Endodermal cell (in vitro differentiated cells): ENCODE data around the gene ANAPC7. TPM values are rescaled to one million over a fixed set of nuclear protein-coding genes. Genes with fewer than 3 reads are reported as not detected.

Experiments
- DNase-seq: peaks from one replicate; pipeline ENCODE4 v3.0.0-alpha.2; 2017
- H3K27ac ChIP-seq: 2 replicates; pipeline ENCODE4 v1.5.1; 2013; ENCODE audit warnings: mild to moderate bottlenecking, low read depth, low read length, moderate library complexity
- H3K27me3 ChIP-seq: 2 replicates; pipeline ENCODE4 v1.6.1; 2013; ENCODE audit warnings: mild to moderate bottlenecking, low read length, moderate library complexity; ENCODE audit not compliant: insufficient read depth, control insufficient read depth, poor library complexity, severe bottlenecking
- H3K36me3 ChIP-seq: 2 replicates; pipeline ENCODE4 v1.7.0; 2013; ENCODE audit warnings: mild to moderate bottlenecking, low read length, moderate library complexity; ENCODE audit not compliant: control insufficient read depth, insufficient read depth
- H3K4me1 ChIP-seq: one replicate; pipeline ENCODE4 v1.7.0; 2013; ENCODE audit warnings: low read length; ENCODE audit not compliant: control insufficient read depth, insufficient read depth
- H3K4me3 ChIP-seq: 2 replicates; pipeline ENCODE4 v1.5.1; 2013; ENCODE audit warnings: mild to moderate bottlenecking, low read length, moderate library complexity
- H3K9ac ChIP-seq: 2 replicates; pipeline ENCODE4 v1.6.1; 2013; ENCODE audit warnings: mild to moderate bottlenecking, low read length, moderate library complexity; ENCODE audit not compliant: poor library complexity, severe bottlenecking; ENCODE audit errors: extremely low read depth
- H3K9me3 ChIP-seq: 2 replicates; pipeline ENCODE4 v1.6.1; 2013; ENCODE audit warnings: mild to moderate bottlenecking, low read length, moderate library complexity; ENCODE audit not compliant: control insufficient read depth
- H3K27ac Mint-ChIP-seq: 2 replicates; pipeline ENCODE4 v1.8.0; 2020; ENCODE audit warnings: mixed read lengths
- H3K27me3 Mint-ChIP-seq: 2 replicates; pipeline ENCODE4 v1.8.0; 2021; ENCODE audit warnings: mild to moderate bottlenecking, mixed read lengths; ENCODE audit not compliant: insufficient read depth
- H3K36me3 Mint-ChIP-seq: 2 replicates; pipeline ENCODE4 v1.8.0; 2020; ENCODE audit warnings: low read depth, mixed read lengths
- H3K4me1 Mint-ChIP-seq: 2 replicates; pipeline ENCODE4 v1.8.0; 2020; ENCODE audit warnings: mixed read lengths
- H3K4me3 Mint-ChIP-seq: 2 replicates; pipeline ENCODE4 v1.8.0; 2020; ENCODE audit warnings: mild to moderate bottlenecking, moderate library complexity, mixed read lengths
- H3K9me3 Mint-ChIP-seq: 2 replicates; pipeline ENCODE4 v1.8.0; 2020; ENCODE audit warnings: mild to moderate bottlenecking, mixed read lengths
- CTCF ChIP-seq: fragments of 200-600 bp; sonication (generic); conservative IDR thresholded peaks from 2 replicates; pipeline ENCODE4 v1.5.0; 2021; ENCODE audit warnings: antibody characterized with exemption, mild to moderate bottlenecking
- WGBS, 2 experiments: methylation state at CpG; one replicate each; pipeline versions ENCODE4 v1.1.5 to v1.1.7; 2013; ENCODE audit warnings: missing lambda C conversion rate in 2 of 2, mixed read lengths in 1 of 2; ENCODE audit not compliant: insufficient coverage in 1 of 2, insufficient read length in 1 of 2; 5-methylcytosine and 5-hydroxymethylcytosine counted together
- total RNA-seq, 2 donors: library from RNA; stranded (reverse); fragmentation: NEBNext Ultra II Directional in 1 of 2; extraction: Animal tissue kit (Norgen Biotek cat#: 25700) in 1 of 2; gene quantifications; 2 replicates in 1 of 2; 3 replicates in 1 of 2; pipeline ENCODE4 v1.2.1, GENCODE V29; 2021

Gene ANAPC7
- total RNA-seq, 2 donors from 2014 or later: 86.0 to 100 TPM

GRCh38 chr12:110373425-110373824, 30.1 kb downstream of the ANAPC7 start:
- Mint-ChIP-seq H3K36me3 (peaks cover 62% of the 10 kb centered on the region), H3K4me1 (no peaks in the 10 kb centered on the region), H3K27ac (peak overlapping the region; percentile 27), H3K27me3 (no peaks in the 10 kb centered on the region), H3K4me3 (no peak overlapping the region), H3K9me3 (no peaks in the 10 kb centered on the region)
- 83 to 88% methylated on average over 1 to 2 of the region's 2 CpGs for WGBS, 2 experiments
- H3K4me3 ChIP-seq: no peak overlapping the region
- H3K4me1 ChIP-seq: no peaks in the 10 kb centered on the region
- H3K27me3 ChIP-seq: no peaks in the 10 kb centered on the region
- peaks cover 77% of the 10 kb centered on the region for H3K36me3 ChIP-seq
- H3K9ac ChIP-seq: no peak overlapping the region
- no peak overlapping the region for H3K27ac ChIP-seq
- no peak for DNase-seq
- no peak for TF ChIP-seq CTCF
- no peaks in the 10 kb centered on the region for H3K9me3 ChIP-seq

GRCh38 chr12:110373025-110373424, 30.5 kb downstream of the ANAPC7 start:
- 96 to 100% methylated on average over 3 to 4 of the region's 4 CpGs for WGBS, 2 experiments
- Mint-ChIP-seq H3K27me3 (no peaks in the 10 kb centered on the region), H3K36me3 (peaks cover 58% of the 10 kb centered on the region), H3K27ac (peak overlapping the region; percentile 27), H3K9me3 (no peaks in the 10 kb centered on the region), H3K4me3 (no peak overlapping the region), H3K4me1 (no peaks in the 10 kb centered on the region)
- Histone ChIP-seq H3K36me3 (peaks cover 73% of the 10 kb centered on the region), H3K4me3 (no peak overlapping the region), H3K9ac (no peak overlapping the region), H3K27ac (no peak overlapping the region), H3K9me3 (no peaks in the 10 kb centered on the region), H3K27me3 (no peaks in the 10 kb centered on the region), H3K4me1 (no peaks in the 10 kb centered on the region)
- no peak for TF ChIP-seq CTCF
- DNase-seq: no peak

GRCh38 chr12:110372056-110372425, 31.5 kb downstream of the ANAPC7 start:
- Mint-ChIP-seq H3K4me3 (no peak overlapping the region), H3K27ac (peak overlapping the region; percentile 21), H3K27me3 (no peaks in the 10 kb centered on the region), H3K36me3 (peaks cover 50% of the 10 kb centered on the region), H3K4me1 (no peaks in the 10 kb centered on the region), H3K9me3 (no peaks in the 10 kb centered on the region)
- H3K9ac ChIP-seq: no peak overlapping the region
- H3K4me1 ChIP-seq: no peaks in the 10 kb centered on the region
- H3K27ac ChIP-seq: no peak overlapping the region
- no peaks in the 10 kb centered on the region for H3K9me3 ChIP-seq
- TF ChIP-seq CTCF: no peak
- peaks cover 66% of the 10 kb centered on the region for H3K36me3 ChIP-seq
- 92 to 96% methylated on average over 6 to 7 of the region's 7 CpGs for WGBS, 2 experiments
- peak; percentile 55 for DNase-seq
- H3K27me3 ChIP-seq: no peaks in the 10 kb centered on the region
- no peak overlapping the region for H3K4me3 ChIP-seq
